ENCODE measurements around the gene DDIAS. TPM values are rescaled to one million over a fixed set of nuclear protein-coding genes. Genes with fewer than 3 reads are reported as not detected.

Gene DDIAS
- total and polyA plus RNA-seq, 2 experiments from 2014 or later: 4.0 to 6.2 TPM

GRCh38 chr11:82898241-82898640 lies 3.3 kb upstream of the DDIAS start:
- Histone ChIP-seq H3K36me3 (no peaks in the 10 kb centered on the region), H3K4me3 (no peak overlapping the region)
- DNase-seq (ENCODE audit: low read depth in 1 of 2, low spot score in 1 of 2): no peak

DNA sequence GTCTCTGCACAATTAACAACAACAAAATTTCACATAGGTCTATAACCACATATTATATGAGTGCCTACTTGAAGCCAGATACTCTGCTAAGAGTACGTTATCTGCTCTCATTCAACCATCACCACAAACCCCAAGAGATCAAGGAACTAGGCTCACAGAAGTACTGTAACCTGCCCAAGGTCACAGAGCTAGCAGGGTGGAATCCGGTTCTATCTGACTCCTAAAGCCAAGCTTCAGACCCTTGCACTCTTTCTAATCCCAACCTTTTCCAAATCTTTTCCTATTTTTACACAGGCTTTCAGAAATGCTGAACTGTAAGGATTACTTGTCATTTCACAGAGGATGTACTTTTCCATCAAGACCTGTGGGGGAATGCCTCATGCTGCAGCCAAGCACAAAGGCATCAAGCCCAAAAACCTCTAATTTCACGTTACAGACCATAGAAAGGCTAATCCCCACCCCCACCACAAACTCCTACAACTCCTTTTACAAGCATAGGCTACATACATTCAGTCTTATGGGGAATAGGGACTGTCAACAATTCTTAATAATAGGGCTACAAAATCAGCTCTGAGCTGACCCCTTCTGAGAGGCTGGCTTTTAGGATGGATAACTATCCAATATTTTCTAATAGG lies 2.2 kb upstream of the DDIAS start:
- no peak for DNase-seq (ENCODE audit: low read depth in 1 of 2, low spot score in 1 of 2)
- Histone ChIP-seq H3K27ac (peak overlapping the region; percentile 87), H3K9me3 (ENCODE audit: low read depth) (no peaks in the 10 kb centered on the region), H3K36me3 (no peaks in the 10 kb centered on the region), H3K27me3 (no peaks in the 10 kb centered on the region), H3K4me3 (peak overlapping the region; percentile 50), H3K4me1 (ENCODE audit: low read depth) (peaks cover 7% of the 10 kb centered on the region)
- TF ChIP-seq, protein P1, sequence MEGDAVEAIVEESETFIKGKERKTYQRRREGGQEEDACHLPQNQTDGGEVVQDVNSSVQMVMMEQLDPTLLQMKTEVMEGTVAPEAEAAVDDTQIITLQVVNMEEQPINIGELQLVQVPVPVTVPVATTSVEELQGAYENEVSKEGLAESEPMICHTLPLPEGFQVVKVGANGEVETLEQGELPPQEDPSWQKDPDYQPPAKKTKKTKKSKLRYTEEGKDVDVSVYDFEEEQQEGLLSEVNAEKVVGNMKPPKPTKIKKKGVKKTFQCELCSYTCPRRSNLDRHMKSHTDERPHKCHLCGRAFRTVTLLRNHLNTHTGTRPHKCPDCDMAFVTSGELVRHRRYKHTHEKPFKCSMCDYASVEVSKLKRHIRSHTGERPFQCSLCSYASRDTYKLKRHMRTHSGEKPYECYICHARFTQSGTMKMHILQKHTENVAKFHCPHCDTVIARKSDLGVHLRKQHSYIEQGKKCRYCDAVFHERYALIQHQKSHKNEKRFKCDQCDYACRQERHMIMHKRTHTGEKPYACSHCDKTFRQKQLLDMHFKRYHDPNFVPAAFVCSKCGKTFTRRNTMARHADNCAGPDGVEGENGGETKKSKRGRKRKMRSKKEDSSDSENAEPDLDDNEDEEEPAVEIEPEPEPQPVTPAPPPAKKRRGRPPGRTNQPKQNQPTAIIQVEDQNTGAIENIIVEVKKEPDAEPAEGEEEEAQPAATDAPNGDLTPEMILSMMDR (IDR thresholded peaks at IDR 0.05; ENCODE audit: low read depth, low read length): no peak

More at GRCh38 chr11:82898241-82898640, 3.3 kb upstream of the DDIAS start:
- Histone ChIP-seq H3K27ac (no peak overlapping the region), H3K27me3 (no peaks in the 10 kb centered on the region), H3K4me1 (ENCODE audit: low read depth) (peaks cover 7% of the 10 kb centered on the region), H3K9me3 (ENCODE audit: low read depth) (no peaks in the 10 kb centered on the region)
- TF ChIP-seq, protein P1 (IDR thresholded peaks at IDR 0.05; ENCODE audit: low read depth, low read length): no peak

DNA sequence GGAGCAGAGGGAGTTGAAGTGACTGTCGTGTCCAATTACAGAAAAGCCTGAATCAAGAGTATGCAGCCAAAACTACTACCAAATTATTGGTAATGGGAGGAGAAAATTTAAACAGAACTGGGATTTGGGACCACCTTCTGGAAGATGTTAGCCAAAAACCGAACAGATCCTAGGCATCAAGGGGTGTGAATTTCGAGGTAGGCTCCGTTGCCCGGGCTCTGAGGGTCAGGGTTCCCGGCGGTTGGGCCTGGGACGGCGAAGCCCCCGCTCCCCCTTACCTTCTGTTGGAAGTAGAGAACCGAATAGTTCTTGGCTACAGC lies 1.6 kb upstream of the DDIAS start:
- Histone ChIP-seq H3K4me1 (ENCODE audit: low read depth) (peaks cover 7% of the 10 kb centered on the region), H3K27ac (peak overlapping the region; percentile 87)
- TF ChIP-seq, protein P1 (IDR thresholded peaks at IDR 0.05; ENCODE audit: low read depth, low read length): no peak

DNA sequence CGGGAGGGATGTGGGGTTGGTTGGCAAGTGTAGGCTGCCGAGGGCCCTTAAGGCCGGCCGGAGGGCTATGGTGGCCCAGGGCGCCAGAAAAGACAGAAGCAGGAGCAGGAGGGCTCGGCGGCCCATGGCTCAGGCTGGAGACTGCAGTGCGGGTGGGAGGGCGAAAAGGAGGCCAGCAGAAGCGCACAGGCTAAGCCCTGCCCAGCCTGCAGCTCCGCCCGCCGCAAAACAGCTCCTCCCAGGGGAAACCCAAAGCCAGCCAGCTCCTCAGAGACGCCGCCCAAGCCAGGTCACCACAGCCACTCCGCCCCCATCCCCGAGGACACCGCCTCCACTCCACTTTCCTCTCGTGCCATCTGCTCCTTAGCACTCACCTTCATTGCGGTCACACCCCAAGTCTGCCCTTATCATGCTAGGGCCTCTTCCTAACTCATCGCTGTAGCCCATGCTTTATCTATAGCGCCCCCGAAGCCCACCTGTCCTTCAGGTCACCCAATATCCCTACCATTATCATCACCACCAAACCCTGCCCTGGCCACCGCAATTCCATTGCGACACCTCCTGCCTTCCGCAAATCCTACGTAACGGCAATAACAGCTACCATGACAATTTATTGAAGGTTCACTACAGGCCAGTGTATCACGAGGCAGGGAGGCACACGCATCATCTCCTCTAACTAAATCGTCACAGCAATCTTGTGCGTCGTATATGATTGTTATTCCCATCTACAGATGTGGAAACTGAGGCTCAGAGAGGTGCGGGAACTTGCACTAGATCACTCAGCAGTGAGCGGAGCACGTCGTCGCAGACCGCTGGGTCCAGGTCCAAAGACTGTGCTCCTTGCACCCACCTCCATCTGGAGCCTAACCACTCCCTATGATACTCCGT lies 1.0 kb upstream of the DDIAS start, which contains the start of gene PRCP:
TSS of gene PRCP (minus strand) at position 154 of the 888 bp plus-strand sequence. CDS start at position 126, 28 bp downstream.
- peak within 1 kb of the TSS; percentile 87 for H3K27ac ChIP-seq
- TF ChIP-seq, protein P1 (IDR thresholded peaks at IDR 0.05; ENCODE audit: low read depth, low read length): no peak

More for the DNA sequence above, 1.6 kb upstream of the DDIAS start:
- Histone ChIP-seq H3K27me3 (no peaks in the 10 kb centered on the region), H3K4me3 (peak overlapping the region; percentile 50), H3K36me3 (no peaks in the 10 kb centered on the region), H3K9me3 (ENCODE audit: low read depth) (no peaks in the 10 kb centered on the region)
- peak in 1 of 2 donors; percentile 18 for DNase-seq (ENCODE audit: low read depth in 1 of 2, low spot score in 1 of 2)

GRCh38 chr11:82901922-82902485 lies 468 bp downstream of the DDIAS start:
- H3K27ac ChIP-seq: no peak overlapping the region
- DNase-seq (ENCODE audit: low read depth in 1 of 2, low spot score in 1 of 2): no peak
- TF ChIP-seq, protein P1 (IDR thresholded peaks at IDR 0.05; ENCODE audit: low read depth, low read length): no peak
- no peaks in the 10 kb centered on the region for H3K36me3 ChIP-seq
- peak overlapping the region; percentile 50 for H3K4me3 ChIP-seq
- no peaks in the 10 kb centered on the region for H3K9me3 ChIP-seq (ENCODE audit: low read depth)
- peaks cover 7% of the 10 kb centered on the region for H3K4me1 ChIP-seq (ENCODE audit: low read depth)
- H3K27me3 ChIP-seq: no peaks in the 10 kb centered on the region

More for the DNA sequence above, 1.0 kb upstream of the DDIAS start, which contains the start of gene PRCP:
- Histone ChIP-seq H3K9me3 (ENCODE audit: low read depth) (no peaks in the 10 kb centered on the region), H3K4me3 (peak within 1 kb of the TSS; percentile 50), H3K36me3 (no peaks in the 10 kb centered on the region), H3K4me1 (ENCODE audit: low read depth) (peaks cover 7% of the 10 kb centered on the region), H3K27me3 (no peaks in the 10 kb centered on the region)
- DNase-seq (ENCODE audit: low read depth in 1 of 2, low spot score in 1 of 2): peak; percentile 92 to 95

All from cardiac muscle cell (in vitro differentiated cells and primary cell).